Thyroid gland (tissue), 4 donors: ENCODE results near the gene OBI1. TPM values are rescaled to one million over a fixed set of nuclear protein-coding genes. Genes with fewer than 3 reads are reported as not detected.

Source experiments
- DNase-seq, 2 donors: peaks; one replicate each; pipeline ENCODE4 v3.0.0-alpha.2; 2019
- H3K27ac ChIP-seq, 3 donors: fragments of 200-600 bp; sonication (generic); 1 replicate in 2 of 3; 2 replicates in 1 of 3; pipeline ENCODE4 v1.5.1; 2016 to 2019; ENCODE audit warnings: mild to moderate bottlenecking in 1 of 3, moderate library complexity in 1 of 3
- H3K27me3 ChIP-seq: fragments of 200-600 bp; sonication (generic); one replicate; pipeline ENCODE4 v1.5.1; 2019
- H3K36me3 ChIP-seq, 2 donors: fragments of 200-600 bp; sonication (generic); one replicate each; pipeline ENCODE4 v1.5.1; 2016 to 2019
- H3K4me1 ChIP-seq, 2 donors: fragments of 200-600 bp; sonication (generic); one replicate each; pipeline ENCODE4 v1.5.1; 2017 to 2019
- H3K4me3 ChIP-seq, 3 donors: fragments of 200-600 bp; sonication (generic); replicated peaks in 1 of 3; 1 replicate in 2 of 3; 2 replicates in 1 of 3; pipeline ENCODE4 v1.5.1; 2016; ENCODE audit warnings: mild to moderate bottlenecking in 1 of 3
- H3K9me3 ChIP-seq: fragments of 200-600 bp; sonication (generic); one replicate; pipeline ENCODE4 v1.5.1; 2017
- CTCF ChIP-seq, 6 experiments: fragments of 200-600 bp in 3 of 6; fragments of 450-650 bp in 3 of 6; sonication (generic) in 3 of 6; IDR thresholded peaks; one replicate each; pipeline ENCODE4 v1.5.1; 2016 to 2019; ENCODE audit warnings: antibody characterized with exemption in 6 of 6, mild to moderate bottlenecking in 2 of 6, inconsistent platforms in 1 of 6, moderate library complexity in 1 of 6
- POLR2A ChIP-seq, 2 donors: fragments of 450-650 bp; IDR thresholded peaks; one replicate each; pipeline ENCODE4 v1.6.1; 2017; ENCODE audit warnings: antibody characterized with exemption in 2 of 2, mild to moderate bottlenecking in 2 of 2, moderate library complexity in 1 of 2
- WGBS, 2 donors: methylation state at CpG; one replicate each; pipeline ENCODE4 v1.1.5; 2017; 5-methylcytosine and 5-hydroxymethylcytosine counted together
- intact Hi-C: fragments of 100-400 bp; cut with DNase I; formaldehyde crosslinking; loops from one replicate; pipeline ENCODE4 v1.15.1; 2023
- total RNA-seq, 4 donors: library from RNA; depleted of rRNA; stranded (reverse); fragments of >200 nt; gene quantifications; one replicate each; pipeline ENCODE4 v1.2.3, GENCODE V29; 2016

OBI1 gene
- total RNA-seq: 10 to 100 TPM; 10.1 to 17.3 (median 13.5) TPM

- H3K27me3 ChIP-seq: no peaks in the 10 kb centered on the region
- H3K4me3 ChIP-seq: peak within 1 kb of the TSS; percentile 62 to 85 (median 70)
- no peaks in the 10 kb centered on the region for H3K9me3 ChIP-seq
- TF ChIP-seq CTCF (IDR thresholded peaks at IDR 0.05): no peak
- TF ChIP-seq POLR2A (IDR thresholded peaks at IDR 0.05): peak in 1 of 2 donors; percentile 62
- peaks cover 0 to 7% of the 10 kb centered on the region in 2 donors for H3K4me1 ChIP-seq
- intact Hi-C loops: loop anchor here (10.0 kb wide), 1 partner anchor 54 kb away; the partner anchor contains the start of gene POU4F1
- H3K27ac ChIP-seq: peak within 1 kb of the TSS in 2 of 3 donors; percentile 55 to 65
- H3K36me3 ChIP-seq: no peaks in the 10 kb centered on the region
- DNase-seq: peak; percentile 92 to 93
- 0 to 2% methylated on average over 45 to 64 of the region's 67 CpGs for WGBS, 2 donors
Measured at GRCh38 chr13:78658630-78659449, at the start of gene OBI1. Gene OBI1, minus strand, starts transcription at chr13:78659155. Its CDS starts 35 bp downstream, at chr13:78659120.

- no peaks in the 10 kb centered on the region for H3K9me3 ChIP-seq
- H3K27me3 ChIP-seq: no peaks in the 10 kb centered on the region
- H3K36me3 ChIP-seq: no peaks in the 10 kb centered on the region
- WGBS, 2 donors: 65 to 83% methylated on average over 1 of the region's 1 CpG
- DNase-seq: no peak
- TF ChIP-seq CTCF (IDR thresholded peaks at IDR 0.05): no peak
- TF ChIP-seq POLR2A (IDR thresholded peaks at IDR 0.05): no peak
- H3K4me3 ChIP-seq: no peak overlapping the region
- H3K4me1 ChIP-seq: no peaks in the 10 kb centered on the region
- H3K27ac ChIP-seq: no peak overlapping the region
- intact Hi-C loops: no loop called here
Measured at GRCh38 chr13:78701383-78701782, 42.4 kb upstream of the OBI1 start.

- Histone ChIP-seq H3K36me3 (no peaks in the 10 kb centered on the region), H3K27ac (no peak overlapping the region), H3K9me3 (no peaks in the 10 kb centered on the region), H3K27me3 (no peaks in the 10 kb centered on the region), H3K4me1 (no peaks in the 10 kb centered on the region), H3K4me3 (no peak overlapping the region)
- no peak for DNase-seq
- 41 to 45% methylated on average over 3 of the region's 3 CpGs for WGBS, 2 donors
- TF ChIP-seq CTCF (IDR thresholded peaks at IDR 0.05) (no peak), POLR2A (IDR thresholded peaks at IDR 0.05) (no peak)
- intact Hi-C loops: no loop called here
Measured at GRCh38 chr13:78700121-78700910, 41.4 kb upstream of the OBI1 start.

GRCh38 chr13:78689011-78689410 lies 30.1 kb upstream of the OBI1 start:
- WGBS, 2 donors: 32 to 35% methylated on average over 2 of the region's 2 CpGs
- no peak for TF ChIP-seq POLR2A (IDR thresholded peaks at IDR 0.05)
- peak in 3 of 6 experiments; percentile 20 to 31 (median 30) for TF ChIP-seq CTCF (IDR thresholded peaks at IDR 0.05)

More at GRCh38 chr13:78689011-78689410, 30.1 kb upstream of the OBI1 start:
- Histone ChIP-seq H3K4me3 (no peak overlapping the region), H3K27me3 (no peaks in the 10 kb centered on the region), H3K27ac (no peak overlapping the region), H3K4me1 (no peaks in the 10 kb centered on the region), H3K9me3 (no peaks in the 10 kb centered on the region), H3K36me3 (no peaks in the 10 kb centered on the region)
- DNase-seq: no peak
- intact Hi-C loops: no loop called here
